Vagina (tissue), 2 donors: ENCODE results near the gene CCDC200.
"Not testable (repeated sequence)": the region's sequence is repeated elsewhere in the genome, so short reads cannot be mapped to it uniquely, and the experiment has no call there.

Experiments
- CTCF ChIP-seq, 3 experiments: fragments of 450-650 bp in 2 of 3; fragments of 200-600 bp in 1 of 3; sonication (generic) in 1 of 3; IDR thresholded peaks; one replicate each; pipeline ENCODE4 v1.5.1; 2017 to 2019; ENCODE audit warnings: antibody characterized with exemption in 3 of 3, mild to moderate bottlenecking in 2 of 3, moderate library complexity in 2 of 3
- POLR2AphosphoS5 ChIP-seq, 2 donors: sonication (generic); formaldehyde crosslinking; IDR thresholded peaks; one replicate each; pipeline ENCODE4 v1.9.0; 2017; ENCODE audit warnings: antibody characterized with exemption in 2 of 2, mild to moderate bottlenecking in 2 of 2, low read depth in 1 of 2; ENCODE audit not compliant: insufficient read depth in 1 of 2

GRCh38 chr17:43272914-43273313 is 44.5 kb upstream of the CCDC200 start:
- not testable (repeated sequence) for TF ChIP-seq POLR2AphosphoS5 (IDR thresholded peaks at IDR 0.05; ENCODE audit: insufficient read depth in 1 of 2, low read depth in 1 of 2); CTCF (IDR thresholded peaks at IDR 0.05)
